Dedifferentiated amniotic fluid mesenchymal stem cell (primary cell): ENCODE results near the gene SYNGAP1.

Experiments
- DNase-seq: peaks from one replicate; pipeline ENCODE4 v3.0.0-alpha.2; 2016; ENCODE audit errors: extremely low spot score

Gene SYNGAP1

GRCh38 chr6:33404884-33405283, 15.0 kb upstream of the SYNGAP1 start:
- no peak for DNase-seq

GRCh38 chr6:33405386-33405940, 14.4 kb upstream of the SYNGAP1 start:
- no peak for DNase-seq

- DNase-seq: no peak
Measured at GRCh38 chr6:33406126-33406525, 13.7 kb upstream of the SYNGAP1 start.

- peak; percentile 62 for DNase-seq
Measured at GRCh38 chr6:33407132-33407718, 12.6 kb upstream of the SYNGAP1 start.

GRCh38 chr6:33410050-33410710, 9.7 kb upstream of the SYNGAP1 start:
- DNase-seq: peak; percentile 95

GRCh38 chr6:33410711-33411631, 8.9 kb upstream of the SYNGAP1 start, which contains the start of gene PHF1:
PHF1 (plus strand) TSS chr6:33411014; CDS start chr6:33412264, 1,250 bp downstream.
- DNase-seq: peak; percentile 19

- no peak for DNase-seq
Measured at GRCh38 chr6:33411632-33412005, 8.2 kb upstream of the SYNGAP1 start.

GRCh38 chr6:33412140-33413009, 7.5 kb upstream of the SYNGAP1 start:
- no peak for DNase-seq

GRCh38 chr6:33413241-33414120, 6.4 kb upstream of the SYNGAP1 start:
- DNase-seq: no peak

- no peak for DNase-seq
Measured at GRCh38 chr6:33414592-33415271, 5.1 kb upstream of the SYNGAP1 start.

- DNase-seq: no peak
Measured at GRCh38 chr6:33415831-33416230, 4.0 kb upstream of the SYNGAP1 start.

GRCh38 chr6:33416386-33417127, 3.3 kb upstream of the SYNGAP1 start:
- DNase-seq: no peak

GRCh38 chr6:33417128-33417902, 2.5 kb upstream of the SYNGAP1 start:
- peak; percentile 66 for DNase-seq

- DNase-seq: peak; percentile 99
Measured at GRCh38 chr6:33417903-33418689, 1.8 kb upstream of the SYNGAP1 start, which contains the start of gene CUTA. CUTA (minus strand) TSS chr6:33418107; CDS start chr6:33418000, 107 bp downstream.

GRCh38 chr6:33418690-33419291, 1.1 kb upstream of the SYNGAP1 start:
- DNase-seq: no peak

GRCh38 chr6:33420491-33421343, 852 bp downstream of the SYNGAP1 start:
- DNase-seq: no peak
